Peyer's patch (tissue), 4 donors: ENCODE data around the gene TMEM92.

Experiments used
- CTCF ChIP-seq, 6 experiments: fragments of 450-650 bp in 4 of 6; fragments of 200-600 bp in 2 of 6; sonication (generic) in 1 of 6; IDR thresholded peaks; one replicate each; pipeline ENCODE4 v1.5.1; 2017 to 2019; ENCODE audit warnings: antibody characterized with exemption in 6 of 6, mild to moderate bottlenecking in 3 of 6, moderate library complexity in 1 of 6
- POLR2A ChIP-seq, 2 donors: fragments of 450-650 bp; IDR thresholded peaks; one replicate each; pipeline ENCODE4 v1.5.1; 2017; ENCODE audit warnings: antibody characterized with exemption in 2 of 2, mild to moderate bottlenecking in 2 of 2, moderate library complexity in 2 of 2

GRCh38 chr17:50298018-50298417, 23.8 kb downstream of the TMEM92 start:
- TF ChIP-seq CTCF (IDR thresholded peaks at IDR 0.05) (no peak), POLR2A (IDR thresholded peaks at IDR 0.05) (no peak)
